Effector memory CD4-positive, alpha-beta T cell (primary cell): ENCODE results near the gene RNF227.

Experiments
- DNase-seq, 3 donors: peaks; one replicate each; pipeline ENCODE4 v3.0.0-alpha.2; 2020
- H3K27ac ChIP-seq: 2 replicates; pipeline ENCODE4 v1.7.0; 2013; ENCODE audit warnings: mild to moderate bottlenecking, low read length, moderate library complexity; ENCODE audit not compliant: insufficient read depth, poor library complexity, severe bottlenecking
- H3K27me3 ChIP-seq: replicated peaks from 2 replicates; pipeline ENCODE4 v1.7.0; 2013; ENCODE audit warnings: mild to moderate bottlenecking, low read length; ENCODE audit not compliant: insufficient read depth, control insufficient read depth, poor library complexity, severe bottlenecking
- H3K36me3 ChIP-seq: 2 replicates; pipeline ENCODE4 v1.7.0; 2013; ENCODE audit warnings: mild to moderate bottlenecking, low read length, moderate library complexity; ENCODE audit not compliant: control insufficient read depth, insufficient read depth
- H3K4me1 ChIP-seq: 2 replicates; pipeline ENCODE4 v1.7.0; 2013; ENCODE audit warnings: low read length, mild to moderate bottlenecking; ENCODE audit not compliant: control insufficient read depth, insufficient read depth, poor library complexity, severe bottlenecking
- H3K4me3 ChIP-seq: 2 replicates; pipeline ENCODE4 v1.7.0; 2013; ENCODE audit warnings: low read length, low read depth, mild to moderate bottlenecking; ENCODE audit not compliant: insufficient read depth, poor library complexity, severe bottlenecking
- H3K9me3 ChIP-seq: 2 replicates; pipeline ENCODE4 v1.7.0; 2013; ENCODE audit warnings: mild to moderate bottlenecking, low read length, moderate library complexity; ENCODE audit not compliant: control insufficient read depth

The RNF227 gene

GRCh38 chr17:7882629-7883028 lies 33.5 kb downstream of the RNF227 start:
- H3K36me3 ChIP-seq = no peaks in the 10 kb centered on the region
- no peaks in the 10 kb centered on the region for H3K27me3 ChIP-seq
- no peak overlapping the region for H3K4me3 ChIP-seq
- no peak overlapping the region for H3K27ac ChIP-seq
- H3K4me1 ChIP-seq = peaks cover 10% of the 10 kb centered on the region
- DNase-seq = no peak
- no peaks in the 10 kb centered on the region for H3K9me3 ChIP-seq

- H3K9me3 ChIP-seq = no peaks in the 10 kb centered on the region
- DNase-seq = no peak
- no peaks in the 10 kb centered on the region for H3K27me3 ChIP-seq
- H3K27ac ChIP-seq = no peak overlapping the region
- peaks cover 7% of the 10 kb centered on the region for H3K4me1 ChIP-seq
- no peaks in the 10 kb centered on the region for H3K36me3 ChIP-seq
- no peak overlapping the region for H3K4me3 ChIP-seq
Observed at GRCh38 chr17:7882068-7882467, 34.0 kb downstream of the RNF227 start.

- Histone ChIP-seq H3K4me3 (no peak overlapping the region), H3K4me1 (peaks cover 1% of the 10 kb centered on the region)
- DNase-seq = no peak
Observed at GRCh38 chr17:7881276-7882054, 34.6 kb downstream of the RNF227 start.

GRCh38 chr17:7880076-7880868 lies 35.8 kb downstream of the RNF227 start:
- no peaks in the 10 kb centered on the region for H3K36me3 ChIP-seq
- H3K9me3 ChIP-seq = no peaks in the 10 kb centered on the region
- no peak overlapping the region for H3K27ac ChIP-seq
- H3K4me3 ChIP-seq = no peak overlapping the region
- no peaks in the 10 kb centered on the region for H3K4me1 ChIP-seq
- H3K27me3 ChIP-seq = no peaks in the 10 kb centered on the region
- DNase-seq = no peak

More at GRCh38 chr17:7881276-7882054, 34.6 kb downstream of the RNF227 start:
- Histone ChIP-seq H3K9me3 (no peaks in the 10 kb centered on the region), H3K27me3 (no peaks in the 10 kb centered on the region), H3K36me3 (no peaks in the 10 kb centered on the region), H3K27ac (no peak overlapping the region)

- DNase-seq = no peak
- H3K36me3 ChIP-seq = no peaks in the 10 kb centered on the region
- no peaks in the 10 kb centered on the region for H3K4me1 ChIP-seq
- no peaks in the 10 kb centered on the region for H3K9me3 ChIP-seq
- H3K4me3 ChIP-seq = no peak overlapping the region
- H3K27me3 ChIP-seq = no peaks in the 10 kb centered on the region
- H3K27ac ChIP-seq = no peak overlapping the region
Observed at GRCh38 chr17:7878234-7878633, 37.9 kb downstream of the RNF227 start.

GRCh38 chr17:7875804-7876370 lies 40.2 kb downstream of the RNF227 start:
- Histone ChIP-seq H3K27me3 (no peaks in the 10 kb centered on the region), H3K9me3 (no peaks in the 10 kb centered on the region), H3K36me3 (no peaks in the 10 kb centered on the region), H3K4me1 (no peaks in the 10 kb centered on the region), H3K27ac (no peak overlapping the region), H3K4me3 (no peak overlapping the region)
- no peak for DNase-seq

GRCh38 chr17:7873051-7873450 lies 43.0 kb downstream of the RNF227 start:
- H3K27me3 ChIP-seq = no peaks in the 10 kb centered on the region
- no peak for DNase-seq
- H3K27ac ChIP-seq = no peak overlapping the region
- H3K9me3 ChIP-seq = no peaks in the 10 kb centered on the region
- H3K4me3 ChIP-seq = no peak overlapping the region
- H3K4me1 ChIP-seq = peaks cover 8% of the 10 kb centered on the region
- no peaks in the 10 kb centered on the region for H3K36me3 ChIP-seq

- H3K4me3 ChIP-seq = no peak overlapping the region
- DNase-seq = no peak
- no peaks in the 10 kb centered on the region for H3K9me3 ChIP-seq
- peak overlapping the region; percentile 12 for H3K27ac ChIP-seq
- peaks cover 14% of the 10 kb centered on the region for H3K4me1 ChIP-seq
- no peaks in the 10 kb centered on the region for H3K36me3 ChIP-seq
- H3K27me3 ChIP-seq = no peaks in the 10 kb centered on the region
Observed at GRCh38 chr17:7867881-7868329, 48.2 kb downstream of the RNF227 start.

- Histone ChIP-seq H3K36me3 (no peaks in the 10 kb centered on the region), H3K4me3 (no peak overlapping the region), H3K4me1 (peaks cover 14% of the 10 kb centered on the region), H3K9me3 (no peaks in the 10 kb centered on the region), H3K27me3 (no peaks in the 10 kb centered on the region), H3K27ac (no peak overlapping the region)
- no peak for DNase-seq
Observed at GRCh38 chr17:7864995-7865650, 51.0 kb downstream of the RNF227 start.
